GM10847 (cell line): Measurements from ENCODE around the gene PRKAA1.

Experiments used
- POLR2A ChIP-seq: IDR thresholded peaks from 2 replicates; pipeline ENCODE4 v1.6.1; 2011; ENCODE audit not compliant: insufficient read length; ENCODE audit errors: extremely low read depth

The PRKAA1 gene

DNA sequence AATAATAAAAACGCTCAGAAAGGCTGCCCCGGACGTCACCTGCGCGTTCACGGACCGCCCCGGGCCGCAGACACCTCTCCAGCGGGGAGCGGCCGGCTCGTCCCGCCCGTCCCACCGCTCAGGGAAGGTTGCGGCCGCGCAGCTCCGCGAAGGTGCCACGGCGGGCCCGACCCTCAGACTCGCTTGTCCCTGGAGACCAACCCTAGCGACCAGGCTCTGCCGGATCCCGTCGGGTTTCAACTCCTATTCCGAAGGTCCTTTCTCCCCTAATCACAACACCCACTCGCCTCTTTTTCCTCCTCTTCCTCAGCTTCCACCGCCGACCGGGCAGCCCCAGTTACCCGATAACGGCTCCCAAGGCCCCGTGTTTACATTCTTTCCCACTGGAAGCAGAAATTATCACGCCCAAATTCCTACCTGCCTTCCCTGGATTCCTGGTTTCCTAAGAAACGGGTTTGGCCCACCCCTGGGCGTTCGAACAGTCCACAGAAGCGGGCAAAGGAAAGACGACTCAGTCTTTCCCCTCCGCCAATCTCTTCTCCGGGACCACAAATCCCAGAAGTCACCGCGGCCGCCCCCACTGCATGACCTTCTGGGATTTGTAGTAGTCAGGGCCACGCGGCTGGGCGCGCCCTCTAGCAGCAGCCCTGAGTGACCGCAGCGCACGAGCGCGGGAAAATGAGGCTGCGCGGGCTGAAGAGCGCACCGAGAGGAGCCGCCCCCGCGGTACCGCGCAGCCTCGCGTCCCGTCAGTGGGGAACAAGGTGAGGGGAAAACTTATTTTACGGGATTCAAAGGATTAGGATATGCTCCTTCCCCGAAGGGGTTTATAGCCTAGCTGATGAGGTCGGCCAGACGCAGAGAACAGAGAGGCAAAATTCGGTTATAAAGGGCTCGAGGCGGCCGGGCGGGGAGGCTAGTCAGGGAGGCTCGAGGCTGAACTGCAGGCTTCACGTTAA lies 42.5 kb downstream of the PRKAA1 start, which contains the start of gene TTC33:
Gene TTC33, minus strand, starts transcription at position 555 of the 959 bp plus-strand sequence. CDS start 8,943 bp downstream, outside the sequence.
- TF ChIP-seq POLR2A = peak; percentile 17

DNA sequence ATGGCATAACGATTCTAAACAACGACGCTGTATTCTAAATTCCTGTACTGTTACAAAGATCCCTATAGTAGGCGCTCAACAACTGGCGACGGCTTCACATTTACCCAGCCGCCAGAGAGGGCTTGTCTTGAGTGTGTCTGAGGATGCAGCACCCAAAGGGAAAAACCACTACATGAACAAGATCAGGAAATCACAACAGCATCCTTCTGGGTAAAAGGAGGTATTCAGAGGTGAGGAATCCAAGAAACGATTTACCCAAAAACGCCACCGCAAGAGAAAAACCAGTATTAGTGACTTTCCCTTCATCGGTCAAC lies 43.1 kb downstream of the PRKAA1 start:
- TF ChIP-seq POLR2A = no peak

DNA sequence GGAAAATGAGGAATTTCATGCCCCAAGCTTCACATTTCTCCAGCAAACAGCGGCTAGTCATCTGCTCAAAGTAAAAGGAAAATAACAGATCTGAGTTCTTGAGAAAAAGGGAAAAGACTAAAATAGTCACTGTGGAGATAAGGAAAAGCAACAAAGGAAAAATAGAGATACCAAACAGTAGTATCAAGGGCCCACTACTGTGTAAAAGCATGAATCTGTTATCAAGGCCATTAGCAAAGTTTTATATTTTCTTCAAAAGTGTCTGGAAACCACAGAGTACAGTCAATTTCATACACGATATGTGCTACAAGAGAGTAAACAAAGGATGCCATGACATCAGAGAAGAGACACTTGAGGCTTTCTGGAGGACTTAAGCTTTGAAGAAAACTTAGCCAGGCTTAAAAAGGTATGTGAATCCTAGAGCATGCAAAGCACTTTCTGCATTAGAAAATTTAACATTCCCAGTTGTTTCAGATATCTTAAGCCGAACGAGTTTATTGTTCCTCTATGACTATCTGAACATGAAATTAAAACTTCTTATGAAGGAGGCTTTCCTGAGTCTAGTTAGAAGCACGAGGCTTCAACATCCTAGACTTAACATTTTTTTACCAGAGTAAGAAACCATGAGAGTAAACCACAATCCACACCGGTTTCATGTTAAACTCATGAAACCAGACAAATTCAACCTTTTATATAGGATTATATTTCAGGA lies 43.6 kb downstream of the PRKAA1 start:
- no peak for TF ChIP-seq POLR2A

DNA sequence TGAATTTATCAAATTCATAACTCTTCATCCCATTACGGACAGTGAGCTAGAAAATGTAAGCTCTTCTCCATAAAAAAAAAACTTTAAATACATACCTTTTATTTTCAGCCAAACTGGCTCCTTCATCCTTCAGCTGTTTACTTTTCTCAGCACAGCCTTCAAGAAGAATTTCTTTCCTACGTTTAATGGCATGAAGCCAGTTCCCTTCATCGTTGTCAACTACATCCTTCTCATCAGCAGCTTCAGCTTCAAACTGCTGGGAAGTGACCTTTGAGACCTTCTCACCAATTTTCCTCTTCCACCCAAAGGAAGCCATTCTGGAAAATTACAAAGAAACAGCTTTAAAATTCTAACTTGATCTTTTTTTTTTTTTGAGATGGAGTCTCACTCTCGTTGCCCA lies 51.5 kb downstream of the PRKAA1 start:
- TF ChIP-seq POLR2A = no peak

DNA sequence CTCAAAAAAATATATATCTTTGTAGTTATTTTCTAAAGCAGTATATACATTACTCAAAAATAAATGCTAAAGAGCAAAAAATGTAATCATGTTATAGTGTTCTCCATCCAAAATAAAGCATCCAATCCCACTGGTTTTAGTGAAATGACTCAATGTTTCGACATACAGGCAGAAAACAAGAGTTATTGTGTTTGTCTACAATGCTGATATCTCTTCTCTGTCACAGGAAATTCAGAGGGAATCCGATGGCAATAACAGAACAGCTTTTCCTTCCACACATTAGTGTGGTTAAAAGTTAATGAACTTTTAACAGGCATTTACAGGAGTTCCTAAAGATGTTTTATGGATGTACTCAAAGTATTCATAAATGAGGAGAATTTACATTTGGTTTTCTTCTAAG lies 54.4 kb downstream of the PRKAA1 start:
- TF ChIP-seq POLR2A = no peak

DNA sequence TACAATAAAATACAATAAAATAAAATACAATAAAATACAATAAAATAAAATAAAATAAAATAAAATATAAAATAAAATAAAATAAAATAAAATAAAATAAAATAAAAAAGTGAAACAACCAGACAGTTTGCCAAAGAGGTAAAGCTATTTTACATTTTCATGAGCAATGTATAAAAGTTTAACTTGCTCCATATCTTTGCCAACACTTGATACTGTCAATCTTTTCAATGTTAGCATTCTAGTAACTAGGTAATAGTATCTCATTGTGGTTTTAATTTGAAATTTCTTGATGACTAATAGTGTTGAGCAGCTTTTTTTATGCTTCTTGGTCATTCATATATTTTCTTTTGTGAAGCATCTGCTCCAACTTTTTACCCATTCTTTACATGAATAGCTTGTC lies 59.7 kb downstream of the PRKAA1 start:
- TF ChIP-seq POLR2A = no peak

DNA sequence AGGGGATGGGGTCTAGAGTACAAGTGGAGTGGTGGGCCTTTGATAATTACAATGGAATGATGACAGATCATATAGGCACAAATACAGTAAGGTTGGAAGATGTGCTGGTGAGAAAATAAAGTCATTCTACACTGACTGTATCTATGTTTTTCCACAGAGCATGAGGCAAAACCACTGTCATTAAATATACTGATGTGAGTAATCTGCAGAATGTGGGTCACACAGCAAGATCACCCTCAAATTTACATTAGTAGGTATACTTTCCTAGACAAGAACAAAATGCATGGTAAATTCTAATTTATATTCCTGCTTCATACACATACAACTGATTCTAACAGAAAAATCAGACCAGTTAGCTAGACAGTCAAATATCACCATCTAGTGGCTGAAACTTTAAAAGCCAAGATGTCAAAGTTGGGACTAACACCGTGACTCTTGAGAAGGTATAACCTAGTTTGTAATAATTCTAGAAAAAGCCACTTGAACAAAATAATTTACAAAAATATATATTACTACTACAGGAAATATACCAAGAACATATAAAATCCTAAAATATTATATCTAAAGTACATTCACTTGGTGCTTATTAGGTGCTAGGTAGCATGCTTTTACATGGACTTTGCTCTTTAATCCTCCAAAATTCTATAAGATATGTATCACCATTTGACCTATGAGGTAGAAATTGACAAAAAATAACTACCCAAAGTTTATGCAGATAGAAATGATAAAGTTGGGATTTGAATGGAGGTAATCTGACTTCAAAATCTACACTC lies 61.9 kb downstream of the PRKAA1 start:
- TF ChIP-seq POLR2A = no peak

DNA sequence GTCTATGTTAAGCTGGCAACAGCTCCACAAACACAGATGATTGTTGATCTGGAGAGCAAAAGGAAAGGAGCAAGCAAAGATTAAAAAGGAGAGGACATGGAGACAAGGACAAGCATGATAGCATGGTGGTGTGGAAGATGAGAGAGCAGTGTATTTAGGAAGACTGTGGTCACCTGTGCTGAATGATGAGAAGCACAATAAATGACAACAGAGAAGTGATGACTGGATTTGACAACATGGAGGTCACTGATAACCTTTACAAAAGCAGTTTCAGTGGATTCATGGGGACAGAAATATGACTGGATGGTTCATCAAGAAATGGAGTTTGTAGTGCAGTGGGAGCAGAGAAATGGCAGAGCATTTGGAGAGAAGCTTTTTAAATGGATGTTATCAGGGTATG lies 62.6 kb downstream of the PRKAA1 start:
- TF ChIP-seq POLR2A = no peak

DNA sequence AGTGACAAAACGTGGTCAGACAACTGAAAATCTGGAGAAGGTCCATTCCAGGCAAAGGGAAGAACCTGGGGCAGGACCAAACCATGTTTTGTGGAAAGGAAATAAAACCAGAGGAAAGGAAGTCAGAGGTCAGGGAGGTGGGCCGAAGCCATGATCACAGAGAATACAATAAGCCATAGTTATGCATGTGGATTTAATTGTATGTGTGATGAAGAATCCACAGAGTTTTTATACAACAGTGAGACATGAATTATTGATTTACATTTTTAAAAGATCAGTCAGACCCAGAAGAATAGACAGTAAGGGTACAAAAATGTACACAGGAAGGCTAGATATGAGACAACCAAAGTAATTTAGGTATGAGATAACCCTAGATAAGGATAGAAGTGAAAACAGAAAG lies 63.2 kb downstream of the PRKAA1 start:
- no peak for TF ChIP-seq POLR2A

DNA sequence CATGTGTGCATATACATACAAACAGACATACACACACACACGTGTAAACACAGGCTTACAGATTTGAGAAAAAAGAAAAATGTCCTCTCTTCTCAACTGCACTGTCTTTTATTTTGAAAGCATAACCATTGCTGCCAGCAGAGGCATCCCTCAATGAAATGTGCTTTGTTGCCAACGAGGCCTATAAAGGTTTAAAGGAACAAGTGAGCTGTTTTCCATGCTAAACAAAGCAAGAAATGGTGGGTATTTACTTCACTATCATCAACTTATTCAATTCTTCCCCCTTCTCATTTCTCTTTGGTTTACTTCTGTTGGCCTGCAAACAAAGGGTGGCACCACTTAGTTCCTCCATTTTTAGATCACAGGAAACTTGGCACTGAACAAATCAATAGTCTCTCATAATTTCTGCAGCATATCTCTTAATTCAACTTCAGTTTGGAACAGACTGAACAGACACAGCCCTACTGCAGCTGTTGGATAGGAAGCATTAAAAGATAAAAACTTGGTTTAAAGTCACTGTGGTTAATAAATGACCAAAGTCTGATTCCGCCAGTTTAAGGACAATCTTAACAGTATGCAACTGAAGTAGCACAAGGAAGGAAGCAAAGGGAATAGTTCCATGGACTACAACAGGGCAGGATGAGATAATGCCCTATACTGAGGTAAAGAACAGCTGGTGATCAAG lies 64.2 kb downstream of the PRKAA1 start:
- no peak for TF ChIP-seq POLR2A

DNA sequence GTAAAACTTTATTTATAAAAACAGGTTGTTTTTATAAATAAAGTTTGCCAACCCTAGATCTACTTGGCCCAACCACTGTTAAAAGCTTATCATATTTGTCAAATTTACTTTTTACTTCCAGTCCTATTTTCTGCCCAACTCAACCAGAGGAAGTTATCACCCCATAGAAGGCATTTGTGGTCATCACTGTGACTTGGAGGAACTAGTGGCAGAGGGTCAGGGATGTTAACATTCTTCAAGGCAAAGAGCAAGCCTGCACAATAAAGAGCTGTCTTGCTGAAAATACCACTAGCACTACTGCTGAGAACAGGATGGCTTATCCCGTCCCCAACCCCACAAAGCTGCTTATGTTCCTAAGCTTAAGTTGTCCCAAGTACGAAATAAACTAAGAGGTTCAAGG lies 64.7 kb downstream of the PRKAA1 start:
- no peak for TF ChIP-seq POLR2A

DNA sequence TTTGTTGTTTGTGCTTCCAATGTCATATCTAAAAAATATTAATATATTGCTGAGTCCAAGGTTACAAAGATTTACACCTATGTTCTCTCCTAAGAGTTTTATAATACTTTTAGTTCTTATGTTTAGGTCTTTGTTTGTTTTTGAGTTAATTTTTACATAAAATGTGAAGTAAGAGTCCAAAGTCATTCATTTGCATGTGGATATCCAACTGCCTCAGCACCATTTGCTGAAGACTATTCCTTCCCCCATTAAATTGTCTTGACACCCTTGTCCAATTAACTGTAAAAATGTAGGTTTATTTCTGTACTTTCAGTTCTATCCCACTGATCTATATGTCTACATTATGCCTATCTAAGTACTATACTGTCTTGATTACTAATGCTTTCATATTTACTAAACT lies 78.1 kb downstream of the PRKAA1 start:
- TF ChIP-seq POLR2A = no peak

DNA sequence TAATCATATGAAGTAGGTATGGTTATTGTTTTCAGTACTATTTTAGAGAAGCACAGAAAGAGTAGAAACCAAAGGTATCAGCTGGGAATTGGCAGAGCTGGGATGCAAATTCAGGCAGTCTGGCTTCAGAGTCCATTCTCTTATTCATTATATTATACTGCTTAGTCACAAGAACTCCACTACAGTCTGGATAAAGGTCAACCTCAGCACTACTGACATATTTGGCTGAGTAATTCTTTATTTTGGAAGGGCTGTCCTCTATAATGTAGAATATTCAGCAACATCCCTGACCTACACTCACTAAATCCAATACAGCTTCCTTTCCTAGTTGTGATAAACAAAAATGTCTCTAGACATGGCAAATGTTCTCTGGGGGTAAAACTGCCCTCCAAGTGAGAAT lies 80.9 kb downstream of the PRKAA1 start:
- no peak for TF ChIP-seq POLR2A

DNA sequence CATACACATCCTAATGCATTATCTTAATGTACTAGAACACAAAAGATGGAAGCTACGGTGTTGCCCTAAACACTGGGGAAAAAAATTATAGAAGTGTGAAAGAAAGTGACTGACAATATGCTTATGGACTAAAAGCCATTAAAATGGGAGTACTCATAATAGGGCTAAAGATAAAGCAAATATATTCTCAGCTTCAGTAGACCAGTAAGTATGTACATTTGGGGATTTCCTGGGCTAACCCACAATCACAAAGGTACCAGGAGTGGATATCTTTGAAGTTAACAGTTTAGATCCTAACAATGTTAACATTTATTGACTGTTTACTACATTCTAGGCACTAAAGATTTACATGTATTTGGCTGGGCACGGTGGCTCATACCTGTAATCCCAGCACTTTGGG lies 81.6 kb downstream of the PRKAA1 start:
- no peak for TF ChIP-seq POLR2A

DNA sequence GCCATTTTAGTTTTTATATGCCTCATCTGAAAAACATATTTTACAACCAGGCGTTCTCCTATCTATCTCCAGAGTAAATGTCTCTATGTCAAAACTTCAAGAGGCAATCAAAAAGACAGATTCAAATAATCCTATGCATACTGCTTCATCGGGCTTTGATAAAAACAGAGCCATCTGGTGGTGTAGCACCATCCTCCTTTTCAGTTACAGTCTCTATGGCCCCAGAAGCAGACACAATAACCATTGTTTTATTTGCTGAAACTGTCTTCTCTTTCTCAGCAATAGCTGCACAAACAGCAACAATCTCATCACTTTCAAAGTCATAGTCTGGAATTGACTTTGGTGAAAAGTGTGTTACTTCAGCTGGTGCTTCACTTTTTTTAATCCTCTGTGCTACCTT lies 82.2 kb downstream of the PRKAA1 start:
- TF ChIP-seq POLR2A = no peak
